MCF 10A (cell line): Measurements from ENCODE around the gene FAU. TPM values are rescaled to one million over a fixed set of nuclear protein-coding genes. Genes with fewer than 3 reads are reported as not detected.

ENCODE experiments used
- BruUV-seq: library from RNA; stranded (reverse); fragments of 400-500 nt; replicated peaks from 2 replicates; lab custom pipeline; 2021; lab: Mats Ljungman, UMichigan
- CTCF ChIA-PET: fragments of 300-600 bp; sonication (Branson Sonifier 250); formaldehyde crosslinking; extraction: SDS; loops from one replicate; lab custom pipeline; 2021; ENCODE audit warnings: antibody characterized with exemption, inconsistent platforms; lab: Yijun Ruan, JAX
- POLR2A ChIA-PET: fragments of 300-600, 350-650 bp; sonication (Branson Sonifier 250); formaldehyde crosslinking; extraction: SDS; loops from one replicate; lab custom pipeline; 2020; ENCODE audit warnings: antibody characterized with exemption, inconsistent platforms; lab: Yijun Ruan, JAX
- DNase-seq: peaks from one replicate; pipeline ENCODE4 v3.0.0-alpha.2; 2018; ENCODE audit not compliant: unreplicated experiment
- H3K27ac Mint-ChIP-seq: one replicate; pipeline ENCODE4 v1.8.0; 2022; ENCODE audit warnings: mild to moderate bottlenecking, low read depth, mixed read lengths; ENCODE audit not compliant: unreplicated experiment
- H3K27me3 Mint-ChIP-seq: one replicate; pipeline ENCODE4 v1.8.0; 2022; ENCODE audit warnings: mixed read lengths; ENCODE audit not compliant: insufficient read depth, unreplicated experiment
- H3K36me3 Mint-ChIP-seq: one replicate; pipeline ENCODE4 v1.8.0; 2022; ENCODE audit warnings: mild to moderate bottlenecking, moderate library complexity, mixed read lengths; ENCODE audit not compliant: insufficient read depth, unreplicated experiment
- H3K4me1 Mint-ChIP-seq: one replicate; pipeline ENCODE4 v1.8.0; 2022; ENCODE audit warnings: mixed read lengths; ENCODE audit not compliant: insufficient read depth, unreplicated experiment
- H3K4me3 Mint-ChIP-seq: one replicate; pipeline ENCODE4 v1.8.0; 2022; ENCODE audit warnings: mild to moderate bottlenecking, moderate library complexity, mixed read lengths; ENCODE audit not compliant: unreplicated experiment
- H3K9me3 Mint-ChIP-seq: one replicate; pipeline ENCODE4 v1.8.0; 2022; ENCODE audit warnings: mixed read lengths; ENCODE audit not compliant: unreplicated experiment
- CTCF ChIP-seq: fragments of 200-600 bp; IDR thresholded peaks from one replicate; pipeline ENCODE4 v1.8.0; 2022; ENCODE audit warnings: antibody characterized with exemption, mild to moderate bottlenecking; ENCODE audit not compliant: unreplicated experiment
- intact Hi-C: fragments of 100-400 bp; cut with micrococcal nuclease; formaldehyde crosslinking; loops from 2 replicates; pipeline ENCODE4 v1.14.1; 2022
- total RNA-seq: library from RNA; stranded (reverse); gene quantifications from 2 replicates; pipeline ENCODE4 v1.2.3, GENCODE V29; 2022

Gene FAU
- total RNA-seq, 1 experiment from 2014 or later: 1,049 TPM

- BruUV-seq: no TSS peak
- DNase-seq: no peak
- Mint-ChIP-seq H3K36me3 (peaks cover 18% of the 10 kb centered on the region), H3K27ac (no peak overlapping the region), H3K9me3 (no peaks in the 10 kb centered on the region), H3K27me3 (no peaks in the 10 kb centered on the region), H3K4me1 (peaks cover 6% of the 10 kb centered on the region), H3K4me3 (no peak overlapping the region)
- ChIA-PET CTCF (no interaction called here), POLR2A (interaction anchor here (0.6 kb wide), 1 partner anchor 11 kb away, joined by 3 read pairs; no protein-coding TSS in a partner anchor)
- intact Hi-C loops: no loop called here
- no peak for TF ChIP-seq CTCF
Observed at GRCh38 chr11:65103476-65103875, 18.5 kb downstream of the FAU start.

- H3K4me3 Mint-ChIP-seq: no peak overlapping the region
- ChIA-PET POLR2A (interaction anchor here (0.7 to 1.6 kb wide), 3 partner anchors 8 to 33 kb away, joined by 3 to 5 read pairs (median 5); partner anchors contain the start of gene TM7SF2), CTCF (interaction anchor here (0.7 to 9.2 kb wide), 2 partner anchors 10 to 15 kb away, joined by 3 to 94 read pairs; partner anchors contain the start of genes TM7SF2 and ZNHIT2)
- DNase-seq: no peak
- H3K9me3 Mint-ChIP-seq: no peaks in the 10 kb centered on the region
- no peak overlapping the region for H3K27ac Mint-ChIP-seq
- peaks cover 6% of the 10 kb centered on the region for H3K4me1 Mint-ChIP-seq
- TF ChIP-seq CTCF: no peak
- peaks cover 18% of the 10 kb centered on the region for H3K36me3 Mint-ChIP-seq
- BruUV-seq: no TSS peak
- intact Hi-C loops: no loop called here
- H3K27me3 Mint-ChIP-seq: no peaks in the 10 kb centered on the region
Observed at GRCh38 chr11:65102142-65103095, 19.5 kb downstream of the FAU start.

GRCh38 chr11:65100674-65101350 is 21.1 kb downstream of the FAU start:
- no peak overlapping the region for H3K4me3 Mint-ChIP-seq
- ChIA-PET CTCF (interaction anchor here (0.6 to 9.2 kb wide), 2 partner anchors 11 to 451 kb away, joined by 3 to 94 read pairs; partner anchors contain the start of gene TM7SF2), POLR2A (interaction anchor here (0.6 to 5.0 kb wide), 3 partner anchors 9 to 94 kb away, joined by 3 to 63 read pairs (median 12); partner anchors contain the start of genes TM7SF2 and ZNHIT2)
- no peaks in the 10 kb centered on the region for H3K9me3 Mint-ChIP-seq
- TF ChIP-seq CTCF: peak; percentile 10
- no peak for DNase-seq
- peaks cover 8% of the 10 kb centered on the region for H3K4me1 Mint-ChIP-seq
- intact Hi-C loops: no loop called here
- H3K27ac Mint-ChIP-seq: no peak overlapping the region
- BruUV-seq: no TSS peak
- H3K27me3 Mint-ChIP-seq: no peaks in the 10 kb centered on the region
- peaks cover 18% of the 10 kb centered on the region for H3K36me3 Mint-ChIP-seq
